ENCODE results near the gene FNDC8. TPM values are rescaled to one million over a fixed set of nuclear protein-coding genes. Genes with fewer than 3 reads are reported as not detected.

FNDC8 gene
- total and polyA plus RNA-seq, 2 of the 4 experiments (the other 2 are of a cell fraction): not detected

DNA sequence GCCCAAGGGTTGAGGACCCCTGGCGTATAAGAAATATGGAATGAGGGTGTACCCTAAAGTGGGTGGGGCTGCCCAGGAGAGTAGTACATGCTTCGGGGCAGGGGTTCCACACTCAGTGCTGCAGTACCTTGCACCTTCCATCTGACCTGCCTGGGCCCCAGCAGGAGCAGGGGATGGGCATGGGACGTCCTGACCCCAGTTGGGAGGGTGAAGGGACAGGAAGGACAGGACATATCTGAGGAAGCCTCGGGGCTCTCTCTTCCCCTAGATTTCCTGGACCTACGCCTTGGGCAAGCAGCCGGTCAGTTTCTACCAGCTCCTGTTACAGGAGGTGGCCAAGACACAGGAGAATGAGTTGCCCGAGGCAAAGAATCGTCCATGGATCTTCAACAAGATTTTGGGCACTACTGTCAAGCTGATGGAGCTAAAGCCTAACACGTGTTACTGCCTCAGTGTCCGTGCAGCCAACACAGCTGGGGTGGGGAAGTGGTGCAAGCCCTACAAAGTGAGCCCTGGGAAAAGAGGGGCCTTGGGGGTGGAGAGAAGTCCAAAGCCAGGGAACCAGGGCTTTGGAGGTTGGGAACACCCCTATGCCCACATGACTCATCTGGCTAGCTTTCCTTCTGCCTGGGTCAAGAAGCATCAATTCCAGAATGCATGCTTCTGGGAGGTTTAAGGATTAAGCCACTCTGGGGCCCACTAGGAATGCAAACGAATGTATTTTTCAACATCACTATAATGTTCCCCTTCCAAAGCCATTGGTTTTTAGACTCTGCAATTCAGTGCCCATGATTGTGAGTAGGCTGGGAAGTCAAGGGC is 7.9 kb downstream of the FNDC8 start:
- dilution Hi-C loops (cut with HindIII; ENCODE audit: low sequenced_read_pairs, unreplicated experiment) (no loop called here), in situ Hi-C loops (cut with MboI; ENCODE audit: low sequenced_read_pairs) (loop anchor here (10.0 kb wide), 2 partner anchors 585 to 705 kb away; no protein-coding TSS in a partner anchor), intact Hi-C loops (cut with micrococcal nuclease) (no loop called here)
- peak overlapping the region; percentile 95 for H2AK5ac ChIP-seq (ENCODE audit: low read depth, low read length)
- peak overlapping the region; percentile 61 for H2BK5ac ChIP-seq (ENCODE audit: low read depth, low read length, poor library complexity, severe bottlenecking)
- peak overlapping the region; percentile 85 for H2BK120ac ChIP-seq (ENCODE audit: low read depth, low read length)
- peak overlapping the region; percentile 7; the same call in 1 of the 2 replicates for H3K23ac ChIP-seq (ENCODE audit: low read depth, low read length)
- peak overlapping the region; percentile 32 to 52; a peak in 3 of 4 replicates for H4K8ac ChIP-seq (ENCODE audit: low read depth in 2 of 2, low read length in 2 of 2)
- no peaks in the 10 kb centered on the region for H3K9me3 ChIP-seq (ENCODE audit: control insufficient read depth, insufficient read depth, low read length)
- H3K9ac ChIP-seq (ENCODE audit: low read depth, low read length): no peak overlapping the region
- peak overlapping the region; percentile 84 for H4K5ac ChIP-seq (ENCODE audit: low read depth, low read length)
- H4K20me1 ChIP-seq (ENCODE audit: insufficient read depth, low read length): no peaks in the 10 kb centered on the region; the same call in 1 of the 2 replicates
- peak; percentile 32 for ATAC-seq (ENCODE audit: low read depth)
- no peak overlapping the region for H3K4me3 ChIP-seq (ENCODE audit: insufficient read depth, low read depth, low read length)
- peaks cover 17% of the 10 kb centered on the region for H3K9me1 ChIP-seq (ENCODE audit: insufficient read depth, low read length)
- WGBS, 2 experiments (ENCODE audit: extremely low coverage in 2 of 2, insufficient read length in 1 of 2): no CpG with 5 or more reads among the region's 11 CpGs
- no peak overlapping the region for H2AFZ ChIP-seq (replicated peaks; ENCODE audit: low read length, poor library complexity)
- DNase-seq: peak; percentile 32
- peak overlapping the region; percentile 88 for H3K18ac ChIP-seq (ENCODE audit: low read depth, low read length)
- peak overlapping the region; percentile 89 for H2AK9ac ChIP-seq (replicated peaks; ENCODE audit: low read depth, low read length, poor library complexity)
- peak overlapping the region; percentile 63 for H4K91ac ChIP-seq (ENCODE audit: insufficient read depth, low read depth, low read length)
- peaks cover 33% of the 10 kb centered on the region for H3K36me3 ChIP-seq (ENCODE audit: control insufficient read depth, insufficient read depth, low read length)
- peak overlapping the region; percentile 71 for H2BK20ac ChIP-seq (ENCODE audit: low read depth, low read length)
- no peak overlapping the region for H3K56ac ChIP-seq (ENCODE audit: extremely low read depth, insufficient read depth, low read length)
- TF ChIP-seq NFE2L2 (IDR thresholded peaks at IDR 0.05; ENCODE audit: low read depth, low read length) (no peak), RCOR1 (IDR thresholded peaks at IDR 0.05; ENCODE audit: insufficient replicate concordance, low read length) (no peak), MXI1 (IDR thresholded peaks at IDR 0.05; ENCODE audit: borderline replicate concordance, low read depth, low read length) (no peak), MAFK (IDR thresholded peaks at IDR 0.05; ENCODE audit: low read depth, low read length) (no peak)
- ChIA-PET CTCF (interaction anchor here (0.9 kb wide), 1 partner anchor 12 kb away, joined by 4 read pairs; no protein-coding TSS in a partner anchor), POLR2A (ENCODE audit: unreplicated experiment) (no interaction called here)
- no peaks in the 10 kb centered on the region for H3K27me3 ChIP-seq (ENCODE audit: control insufficient read depth, insufficient read depth, low read length)
- H3K79me1 ChIP-seq (ENCODE audit: low read depth in 1 of 2, low read length in 2 of 2): no peaks in the 10 kb centered on the region
- peak overlapping the region; percentile 57; the same call in 2 of the 3 replicates for H2BK15ac ChIP-seq (ENCODE audit: low read depth, low read length)
- peaks cover 36% of the 10 kb centered on the region for H3K4me1 ChIP-seq (ENCODE audit: control insufficient read depth, insufficient read depth, low read length)
- peak overlapping the region; percentile 77 for H3K4ac ChIP-seq (ENCODE audit: low read depth, low read length)
- no peak overlapping the region; the same call in 1 of the 2 replicates for H3K4me2 ChIP-seq (ENCODE audit: low read depth, low read length)
- H3K27ac ChIP-seq (ENCODE audit: insufficient read depth, low read length): peak overlapping the region; percentile 86
- no TSS peak for BruUV-seq (replicated peaks)
- H3K14ac ChIP-seq (replicated peaks; ENCODE audit: low read depth, low read length): peak overlapping the region; percentile 58
